Hepatocyte (in vitro differentiated cells): ENCODE results near the gene ETFBKMT. TPM values are rescaled to one million over a fixed set of nuclear protein-coding genes. Genes with fewer than 3 reads are reported as not detected.
A peak's percentile ranks its signal among the peaks of the same experiment; 100 is the strongest.
"Not testable (repeated sequence)": the region's sequence is repeated elsewhere in the genome, so short reads cannot be mapped to it uniquely, and the experiment has no call there.

ENCODE experiments used
- DNase-seq: peaks from one replicate; pipeline ENCODE4 v3.0.0-alpha.2; 2016; ENCODE audit warnings: low spot score
- H2AFZ ChIP-seq: fragments of 200-600 bp; sonication (generic); 2 replicates; pipeline ENCODE4 v1.6.0; 2016; ENCODE audit warnings: antibody characterized with exemption, mild to moderate bottlenecking
- H3K27ac ChIP-seq: fragments of 200-600 bp; sonication (generic); 2 replicates; pipeline ENCODE4 v1.5.1; 2016; ENCODE audit warnings: mild to moderate bottlenecking
- H3K27me3 ChIP-seq: fragments of 200-600 bp; sonication (generic); 2 replicates; pipeline ENCODE4 v1.6.1; 2016
- H3K36me3 ChIP-seq: fragments of 200-600 bp; sonication (generic); replicated peaks from 2 replicates; pipeline ENCODE4 v1.5.1; 2016; ENCODE audit warnings: low read depth; ENCODE audit not compliant: insufficient read depth
- H3K4me1 ChIP-seq: fragments of 200-600 bp; sonication (generic); 2 replicates; pipeline ENCODE4 v1.5.1; 2016; ENCODE audit warnings: mild to moderate bottlenecking, moderate library complexity; ENCODE audit not compliant: insufficient read depth
- H3K4me2 ChIP-seq: fragments of 200-600 bp; sonication (generic); 2 replicates; pipeline ENCODE4 v1.6.0; 2016
- H3K4me3 ChIP-seq: fragments of 200-600 bp; sonication (generic); 2 replicates; pipeline ENCODE4 v1.5.1; 2016; ENCODE audit warnings: mild to moderate bottlenecking
- H3K79me2 ChIP-seq: fragments of 200-600 bp; sonication (generic); 2 replicates; pipeline ENCODE4 v1.6.0; 2017; ENCODE audit warnings: mild to moderate bottlenecking
- H3K9me2 ChIP-seq: fragments of 200-600 bp; sonication (generic); replicated peaks from 2 replicates; pipeline ENCODE4 v1.6.0; 2017; ENCODE audit warnings: mild to moderate bottlenecking; ENCODE audit not compliant: insufficient read depth
- H3K9me3 ChIP-seq: fragments of 200-600 bp; sonication (generic); 2 replicates; pipeline ENCODE4 v1.5.1; 2016; ENCODE audit warnings: low read depth, mild to moderate bottlenecking
- H4K20me1 ChIP-seq: fragments of 200-600 bp; sonication (generic); 2 replicates; pipeline ENCODE4 v1.6.0; 2016; ENCODE audit warnings: mild to moderate bottlenecking; ENCODE audit not compliant: insufficient read depth, poor library complexity, severe bottlenecking
- EZH2 ChIP-seq: fragments of 200-600 bp; sonication (generic); IDR thresholded peaks from 2 replicates; pipeline ENCODE4 v1.6.1; 2016; ENCODE audit warnings: antibody characterized with exemption, mild to moderate bottlenecking, borderline replicate concordance
- EZH2phosphoT487 ChIP-seq: fragments of 200-600 bp; sonication (generic); IDR thresholded peaks from one replicate; pipeline ENCODE4 v1.6.1; 2018; ENCODE audit warnings: antibody characterized with exemption, mild to moderate bottlenecking, low read depth, moderate library complexity; ENCODE audit not compliant: unreplicated experiment, severe bottlenecking
- WGBS: methylation state at CpG from one replicate; pipeline ENCODE4 v1.1.6; 2016; ENCODE audit warnings: low lambda C conversion rate; ENCODE audit errors: missing lambda C conversion rate; 5-methylcytosine and 5-hydroxymethylcytosine counted together
- polyA plus RNA-seq: library from polyadenylated mRNA; unstranded; fragments of >200 nt; fragmentation: Nextera tagmentation; extraction: Ambion mirVana; gene quantifications from 2 replicates; pipeline ENCODE4 v1.2.1, GENCODE V29; 2016
- total RNA-seq: library from RNA; depleted of rRNA; stranded (reverse); fragments of >200 nt; gene quantifications from 2 replicates; pipeline ENCODE4 v1.2.3, GENCODE V29; 2014
- TF ChIP-seq, protein P1 (sequence below): fragments of 200-600 bp; sonication (generic); IDR thresholded peaks from 2 replicates; pipeline ENCODE4 v1.5.1; 2016; ENCODE audit warnings: antibody characterized with exemption, mild to moderate bottlenecking; ENCODE audit not compliant: poor library complexity

The ETFBKMT gene
- total and polyA plus RNA-seq, 2 experiments from 2014 or later: 4.7 to 4.9 TPM

- Histone ChIP-seq H3K36me3 (no peaks in the 10 kb centered on the region), H3K79me2 (no peaks in the 10 kb centered on the region), H3K4me1 (no peaks in the 10 kb centered on the region), H3K4me3 (no peak overlapping the region), H3K4me2 (no peak overlapping the region), H3K9me3 (no peaks in the 10 kb centered on the region), H3K27ac (no peak overlapping the region), H2AFZ (no peak overlapping the region), H4K20me1 (no peaks in the 10 kb centered on the region), H3K9me2 (no peaks in the 10 kb centered on the region), H3K27me3 (no peaks in the 10 kb centered on the region)
- TF ChIP-seq, protein P1, sequence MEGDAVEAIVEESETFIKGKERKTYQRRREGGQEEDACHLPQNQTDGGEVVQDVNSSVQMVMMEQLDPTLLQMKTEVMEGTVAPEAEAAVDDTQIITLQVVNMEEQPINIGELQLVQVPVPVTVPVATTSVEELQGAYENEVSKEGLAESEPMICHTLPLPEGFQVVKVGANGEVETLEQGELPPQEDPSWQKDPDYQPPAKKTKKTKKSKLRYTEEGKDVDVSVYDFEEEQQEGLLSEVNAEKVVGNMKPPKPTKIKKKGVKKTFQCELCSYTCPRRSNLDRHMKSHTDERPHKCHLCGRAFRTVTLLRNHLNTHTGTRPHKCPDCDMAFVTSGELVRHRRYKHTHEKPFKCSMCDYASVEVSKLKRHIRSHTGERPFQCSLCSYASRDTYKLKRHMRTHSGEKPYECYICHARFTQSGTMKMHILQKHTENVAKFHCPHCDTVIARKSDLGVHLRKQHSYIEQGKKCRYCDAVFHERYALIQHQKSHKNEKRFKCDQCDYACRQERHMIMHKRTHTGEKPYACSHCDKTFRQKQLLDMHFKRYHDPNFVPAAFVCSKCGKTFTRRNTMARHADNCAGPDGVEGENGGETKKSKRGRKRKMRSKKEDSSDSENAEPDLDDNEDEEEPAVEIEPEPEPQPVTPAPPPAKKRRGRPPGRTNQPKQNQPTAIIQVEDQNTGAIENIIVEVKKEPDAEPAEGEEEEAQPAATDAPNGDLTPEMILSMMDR: no peak
- no peak for TF ChIP-seq EZH2phosphoT487
- no peak for TF ChIP-seq EZH2
- DNase-seq: no peak
- WGBS: 97% methylated on average over 5 of the region's 5 CpGs
These were observed 53.4 kb downstream of the ETFBKMT start for GRCh38 chr12:31712877-31713276.

- H3K4me2 ChIP-seq: peak overlapping the region; percentile 64
- no peaks in the 10 kb centered on the region for H3K27me3 ChIP-seq
- TF ChIP-seq, protein P1: no peak
- TF ChIP-seq EZH2phosphoT487 (no peak), EZH2 (no peak)
- H3K4me1 ChIP-seq: no peaks in the 10 kb centered on the region
- H4K20me1 ChIP-seq: no peaks in the 10 kb centered on the region
- no peaks in the 10 kb centered on the region for H3K9me2 ChIP-seq
- peak overlapping the region; percentile 54 for H2AFZ ChIP-seq
- H3K36me3 ChIP-seq: no peaks in the 10 kb centered on the region
- 91% methylated on average over 3 of the region's 3 CpGs for WGBS
- no peak for DNase-seq
- H3K27ac ChIP-seq: peak overlapping the region; percentile 94
- H3K4me3 ChIP-seq: no peak overlapping the region
- no peaks in the 10 kb centered on the region for H3K79me2 ChIP-seq
- H3K9me3 ChIP-seq: no peaks in the 10 kb centered on the region
These were observed 55.2 kb downstream of the ETFBKMT start for GRCh38 chr12:31714406-31715271.

GRCh38 chr12:31715283-31715825 is 55.9 kb downstream of the ETFBKMT start:
- WGBS: 19% methylated on average over 5 of the region's 5 CpGs
- peak overlapping the region; percentile 76 for H2AFZ ChIP-seq
- no peak overlapping the region for H3K4me3 ChIP-seq

GRCh38 chr12:31716998-31717397 is 57.5 kb downstream of the ETFBKMT start:
- H3K4me2 ChIP-seq, H3K27me3 ChIP-seq, H3K4me3 ChIP-seq, H3K27ac ChIP-seq, H3K79me2 ChIP-seq, H4K20me1 ChIP-seq, DNase-seq, H2AFZ ChIP-seq, H3K36me3 ChIP-seq, H3K4me1 ChIP-seq, H3K9me2 ChIP-seq, H3K9me3 ChIP-seq: not testable (repeated sequence)
- 98% methylated on average over 4 of the region's 4 CpGs for WGBS

More at GRCh38 chr12:31715283-31715825, 55.9 kb downstream of the ETFBKMT start:
- Histone ChIP-seq H3K9me2 (no peaks in the 10 kb centered on the region), H3K9me3 (no peaks in the 10 kb centered on the region), H3K4me1 (no peaks in the 10 kb centered on the region), H3K36me3 (no peaks in the 10 kb centered on the region), H3K27ac (peak overlapping the region; percentile 94), H3K79me2 (no peaks in the 10 kb centered on the region), H4K20me1 (no peaks in the 10 kb centered on the region), H3K27me3 (no peaks in the 10 kb centered on the region), H3K4me2 (peak overlapping the region; percentile 64)
- TF ChIP-seq EZH2: no peak
- TF ChIP-seq, protein P1: no peak
- TF ChIP-seq EZH2phosphoT487: no peak
- peak; percentile 74 for DNase-seq

DNA sequence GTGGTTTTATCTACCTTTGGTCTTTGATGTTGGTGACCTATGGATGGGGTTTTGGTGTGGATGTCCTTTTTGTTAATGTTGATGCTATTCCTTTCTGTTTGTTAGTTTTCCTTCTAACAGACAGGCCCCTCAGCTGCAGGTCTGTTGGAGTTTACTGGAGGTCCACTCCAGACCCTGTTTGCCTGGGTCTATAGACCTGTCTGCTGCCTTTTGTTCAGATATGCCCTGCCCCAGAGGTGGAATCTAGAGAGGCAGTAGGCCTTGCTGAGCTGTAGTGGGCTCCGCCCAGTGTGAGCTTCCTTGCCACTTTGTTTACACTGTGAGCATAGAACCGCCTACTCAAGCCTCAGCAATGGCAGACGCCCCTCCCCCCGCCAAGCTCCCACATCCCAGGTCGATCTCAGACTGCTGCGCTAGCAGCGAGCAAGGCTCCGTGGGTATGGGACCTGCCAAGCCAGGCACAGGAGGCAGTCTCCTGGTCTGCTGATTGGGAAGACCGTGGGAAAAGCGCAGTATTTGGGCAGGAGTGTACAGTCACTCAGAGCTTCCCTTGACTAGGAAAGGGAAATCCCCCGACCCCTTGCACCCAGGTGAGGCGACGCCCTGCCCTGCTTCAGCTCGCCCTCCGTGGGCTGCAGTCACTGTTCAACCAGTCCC is 59.2 kb downstream of the ETFBKMT start:
- H3K9me2 ChIP-seq, H3K27ac ChIP-seq, H3K79me2 ChIP-seq, H4K20me1 ChIP-seq, H3K4me3 ChIP-seq, H3K27me3 ChIP-seq, H3K4me1 ChIP-seq, H3K9me3 ChIP-seq, DNase-seq, H3K4me2 ChIP-seq, H3K36me3 ChIP-seq, H2AFZ ChIP-seq: not testable (repeated sequence)
- 91% methylated on average over 15 of the region's 15 CpGs for WGBS
